Stimulated activated CD4-positive, alpha-beta T cell treated with anti-CD3 and anti-CD28 coated beads, Interleukin-1b, Interleukin-23, amount 100 ng/mL, for 4 hours (primary cell): ENCODE measurements around the gene JADE1.

Source experiments
- DNase-seq, 2 donors: peaks; one replicate each; pipeline ENCODE4 v3.0.0-alpha.2; 2020; ENCODE audit warnings: low read depth in 2 of 2

The JADE1 gene

GRCh38 chr4:128809477-128810330 is at the start of gene JADE1:
JADE1 (plus strand) TSS chr4:128809700; CDS start chr4:128831759, 22,059 bp downstream.
- peak; percentile 80 to 87 for DNase-seq

DNA sequence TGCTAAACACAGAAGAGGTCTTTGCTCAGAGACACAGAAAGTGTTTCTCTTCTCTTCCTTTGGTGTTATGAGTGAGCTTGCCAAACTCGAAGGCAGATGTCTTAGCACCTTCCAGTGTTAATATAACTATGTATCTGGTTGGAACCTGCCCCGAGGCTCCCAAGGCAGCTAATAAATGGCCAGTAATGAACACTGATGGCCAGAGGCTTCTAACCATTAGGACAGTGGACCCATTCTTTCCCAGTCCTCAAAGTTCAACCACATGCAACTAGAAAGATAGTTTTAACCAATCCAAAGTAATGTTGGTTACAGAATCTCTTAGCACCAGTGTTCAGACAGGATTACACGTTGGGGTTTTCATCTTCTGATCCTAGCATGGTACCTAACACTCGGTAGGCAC is 42.7 kb upstream of the JADE1 start:
- DNase-seq = no peak

- no peak for DNase-seq
These were observed 41.0 kb upstream of the JADE1 start for GRCh38 chr4:128768373-128768996.

DNA sequence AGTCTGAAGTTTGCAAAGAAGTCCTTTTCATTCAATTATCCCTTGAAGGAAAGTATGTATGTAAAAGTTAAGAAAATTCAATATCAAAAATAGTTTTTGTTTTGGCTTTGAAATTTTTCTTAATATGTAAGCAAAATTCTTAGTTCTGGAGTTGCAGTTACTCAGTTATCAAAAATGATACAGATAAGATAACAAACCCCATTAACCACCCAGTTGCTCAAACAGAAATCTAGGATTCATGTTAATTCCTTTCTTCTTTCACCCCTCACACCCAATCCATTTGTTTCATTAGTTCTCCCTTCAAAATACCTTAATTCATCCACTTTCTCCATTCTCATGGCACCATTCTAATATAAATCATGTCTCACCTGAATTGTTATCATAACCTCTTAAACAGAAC is 40.5 kb upstream of the JADE1 start:
- no peak for DNase-seq

DNA sequence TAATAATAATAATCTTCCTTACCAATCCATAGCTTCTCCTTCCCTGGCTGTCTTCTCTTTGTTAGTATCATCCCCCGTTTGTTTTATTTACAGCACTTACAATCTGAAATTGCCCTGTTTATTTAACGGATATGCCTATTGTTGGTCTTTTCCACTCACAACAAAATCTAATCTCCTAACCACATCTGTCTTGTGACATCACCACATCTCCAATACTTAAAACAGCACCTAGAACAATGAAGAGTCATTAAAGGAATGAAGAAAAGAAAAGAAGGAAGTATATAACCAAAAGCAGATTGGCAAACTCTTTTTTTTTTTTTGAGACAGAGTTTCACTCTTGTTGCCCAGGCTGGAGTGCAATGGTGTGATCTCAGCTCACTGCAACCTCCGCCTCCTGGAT is 38.7 kb upstream of the JADE1 start:
- DNase-seq = no peak

GRCh38 chr4:128775477-128775876 is 34.0 kb upstream of the JADE1 start:
- no peak for DNase-seq

DNA sequence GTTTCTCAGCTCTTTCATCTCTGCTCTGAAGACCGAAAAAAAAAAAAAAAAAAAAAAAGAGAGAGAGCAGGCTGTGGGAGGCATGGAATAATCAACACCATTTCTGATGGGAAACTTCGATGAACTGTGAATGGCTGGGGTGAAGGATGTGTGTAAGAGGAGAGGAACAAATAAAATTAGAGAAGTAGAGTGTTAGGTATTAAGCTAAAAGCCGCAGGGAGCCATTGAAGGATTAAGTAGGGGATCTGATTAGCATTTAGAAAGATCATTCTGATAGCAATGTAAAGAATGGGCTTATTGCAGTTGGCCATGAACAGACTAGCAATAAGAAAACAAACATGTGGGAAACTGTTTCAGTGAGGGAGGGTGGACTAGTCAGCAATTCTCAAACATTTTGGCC is 33.6 kb upstream of the JADE1 start:
- no peak for DNase-seq

- no peak for DNase-seq
These were observed 32.7 kb upstream of the JADE1 start for GRCh38 chr4:128776794-128777216.

DNA sequence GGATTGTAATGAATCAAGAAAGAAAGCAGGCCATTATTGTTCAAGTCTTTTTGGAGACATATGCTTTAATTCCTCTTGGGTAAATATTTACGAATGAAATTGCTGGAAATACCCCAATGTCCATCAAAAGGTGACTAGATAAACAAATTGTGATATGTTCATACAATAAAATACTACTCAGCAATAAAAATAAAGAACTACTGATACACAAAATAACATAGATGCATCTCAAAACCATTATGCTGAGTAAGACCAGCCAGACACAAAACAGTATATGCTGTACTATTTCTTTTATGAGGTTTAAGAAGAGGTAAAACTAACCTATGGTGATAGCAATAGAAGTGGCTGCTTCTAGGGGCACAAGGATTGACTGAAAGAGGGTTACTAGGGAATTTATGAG is 28.8 kb upstream of the JADE1 start:
- DNase-seq = no peak

DNA sequence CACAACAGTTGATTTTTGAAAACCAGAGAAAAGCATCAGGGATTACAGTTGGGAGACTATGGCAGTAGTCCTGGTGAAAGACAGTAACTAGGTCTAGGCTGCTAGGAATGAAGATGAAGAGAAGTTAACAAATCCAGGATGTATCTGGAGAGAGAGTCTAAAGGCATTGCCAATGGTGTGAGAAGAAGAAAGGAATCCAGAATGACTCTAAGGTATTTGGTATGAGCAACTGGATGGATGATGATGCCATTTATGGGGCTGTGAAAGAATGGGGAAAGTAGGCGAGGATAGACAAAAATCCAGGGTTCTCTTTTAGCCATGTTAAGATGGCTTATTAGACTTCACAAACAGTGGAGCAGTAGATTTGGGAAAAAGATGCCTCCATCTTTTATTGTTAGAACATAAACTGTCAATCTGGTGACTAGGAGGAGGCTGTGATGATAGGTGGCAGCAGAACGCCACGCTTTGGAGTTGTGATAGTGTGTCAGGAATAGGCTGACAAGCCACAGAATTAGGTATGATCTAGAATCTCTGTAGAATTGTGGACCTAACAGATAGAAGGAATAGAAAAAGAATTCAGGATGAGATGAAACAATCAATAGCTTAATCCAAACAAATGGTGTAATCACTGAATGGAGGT is 27.3 kb upstream of the JADE1 start:
- DNase-seq = peak; percentile 45 to 47

DNA sequence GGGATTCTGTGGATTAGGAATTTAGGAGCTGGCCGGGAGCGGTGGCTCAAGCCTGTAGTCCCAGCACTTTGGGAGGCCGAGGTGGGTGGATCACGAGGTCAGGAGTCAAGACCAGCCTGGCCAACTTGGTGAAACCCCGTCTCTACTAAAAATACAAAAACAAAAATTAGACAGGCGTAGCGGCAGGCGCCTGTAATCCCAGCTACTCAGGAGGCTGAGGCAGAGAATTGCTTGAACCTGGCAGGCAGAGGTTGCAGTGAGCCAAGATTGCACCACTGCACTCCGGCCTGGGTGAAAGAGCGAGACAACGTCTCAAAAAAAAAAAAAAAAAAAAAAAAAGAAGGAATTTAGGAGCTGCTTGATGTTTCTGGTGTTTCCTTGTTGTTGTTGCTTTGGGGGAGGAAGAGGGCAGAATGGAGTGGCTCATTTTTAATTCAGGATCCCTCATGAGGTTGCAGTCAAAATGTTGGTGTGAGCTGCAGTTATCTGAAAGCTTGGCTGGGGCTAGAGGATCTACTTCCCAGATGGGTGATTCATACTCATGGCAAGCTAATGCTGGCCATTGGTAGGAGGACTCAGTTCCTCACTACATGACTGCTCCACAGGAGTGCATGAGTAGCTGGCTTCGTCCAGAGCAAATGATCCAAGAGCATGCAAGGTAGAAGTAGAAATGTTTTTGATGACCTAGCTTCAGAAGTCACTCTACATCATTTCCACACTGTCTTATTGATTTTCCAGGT is 26.5 kb upstream of the JADE1 start:
- no peak for DNase-seq

GRCh38 chr4:128787509-128788311 is 21.8 kb upstream of the JADE1 start:
- no peak for DNase-seq

DNA sequence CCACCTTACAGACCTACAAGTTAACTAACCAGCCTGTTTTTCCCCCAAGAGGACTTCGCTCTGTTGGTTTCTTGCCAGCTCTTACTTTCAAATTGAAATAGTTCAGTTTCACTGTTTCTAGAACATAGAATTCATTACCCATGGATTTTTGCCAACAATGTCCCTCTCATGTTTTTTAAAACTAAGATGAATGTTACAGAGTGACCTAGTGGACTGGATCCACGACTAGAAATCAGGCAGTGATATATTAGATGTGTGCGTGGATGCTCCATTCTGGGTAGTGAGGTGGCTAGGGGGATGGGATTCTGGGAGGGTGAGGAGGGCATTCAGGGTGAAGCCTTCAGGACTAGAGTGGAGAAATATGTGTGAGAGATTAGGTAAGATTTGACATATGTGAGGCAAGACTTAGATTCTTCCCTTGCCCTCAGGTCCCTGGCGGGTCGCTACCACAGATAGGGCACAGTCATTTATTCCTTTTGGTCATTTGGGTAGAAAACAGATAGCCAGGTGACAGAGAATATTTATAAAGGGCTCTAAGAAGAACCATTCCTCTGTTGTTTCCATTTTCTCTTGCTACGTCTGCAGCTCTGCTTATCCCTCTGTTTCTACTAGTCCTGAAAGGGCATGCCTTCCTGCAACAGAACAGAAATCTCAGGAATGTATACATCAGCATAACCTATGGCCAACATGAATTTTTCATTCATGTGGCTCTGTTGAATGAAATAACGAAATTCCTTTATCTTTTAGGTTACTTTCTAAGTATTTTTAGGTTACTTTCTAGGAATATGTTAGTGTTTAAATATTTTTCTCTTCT is 15.4 kb upstream of the JADE1 start:
- DNase-seq = no peak

DNA sequence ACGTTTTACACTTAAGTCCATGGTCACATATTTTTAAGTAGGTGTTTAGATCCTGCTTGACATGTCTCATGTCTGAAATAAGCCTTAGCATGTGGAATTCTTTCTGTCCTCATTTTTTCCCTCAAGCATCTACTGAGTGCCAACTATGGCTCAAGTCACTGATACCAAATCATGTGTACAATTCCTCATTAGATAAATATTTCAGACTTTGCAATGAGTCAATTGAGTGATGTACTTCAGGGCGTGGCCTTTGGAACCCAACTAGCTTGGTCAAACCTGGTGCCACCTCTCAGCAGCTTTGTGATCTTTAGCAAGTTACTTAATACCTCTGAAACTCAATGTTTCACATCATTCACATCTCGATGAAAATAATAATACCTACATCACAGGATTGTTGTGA is 12.6 kb upstream of the JADE1 start:
- no peak for DNase-seq

GRCh38 chr4:128800284-128800683 is 9.2 kb upstream of the JADE1 start:
- no peak for DNase-seq

GRCh38 chr4:128800701-128801284 is 8.7 kb upstream of the JADE1 start:
- no peak for DNase-seq

- DNase-seq = no peak
These were observed 6.5 kb upstream of the JADE1 start for GRCh38 chr4:128802680-128803628.

DNA sequence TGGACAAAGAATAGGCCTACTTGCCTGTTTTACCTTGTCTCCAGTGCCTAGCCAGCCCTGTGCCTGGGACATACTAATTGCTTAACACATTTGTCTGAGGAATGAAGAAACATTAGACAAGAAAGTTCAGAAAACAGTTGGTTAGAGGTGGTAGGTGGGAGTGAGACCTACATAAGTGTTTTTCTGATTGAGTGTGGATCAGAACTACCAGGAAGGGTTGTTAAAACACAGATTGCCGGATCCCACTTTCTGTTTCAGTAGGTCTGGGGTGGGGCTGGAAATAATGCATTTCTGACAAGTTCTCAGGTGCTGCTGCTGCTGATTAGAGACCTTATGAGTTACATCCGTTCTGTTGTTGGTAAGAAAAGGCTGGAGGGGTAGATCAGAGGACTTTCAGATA is 5.7 kb upstream of the JADE1 start:
- DNase-seq = no peak

GRCh38 chr4:128810331-128810870 is 901 bp downstream of the JADE1 start:
- peak in 1 of 2 donors; percentile 2 for DNase-seq
